Endothelial cell of umbilical vein (primary cell): Measurements from ENCODE around the gene EMX1. TPM values are rescaled to one million over a fixed set of nuclear protein-coding genes. Genes with fewer than 3 reads are reported as not detected.

Source experiments
- BruUV-seq: library from RNA; stranded (reverse); fragments of 400-500 nt; replicated peaks from 2 replicates; lab custom pipeline; 2021; lab: Mats Ljungman, UMichigan
- CTCF ChIA-PET: fragments of 300-600, 350-600 bp; sonication (Branson Sonifier 250); formaldehyde crosslinking; loops from one replicate; lab custom pipeline; 2021; ENCODE audit warnings: antibody characterized with exemption, inconsistent platforms; lab: Charles Lee
- POLR2A ChIA-PET: fragments of 300-600, 350-600 bp; sonication (Branson Sonifier 250); formaldehyde crosslinking; loops from one replicate; lab custom pipeline; 2021; ENCODE audit warnings: antibody characterized with exemption, inconsistent platforms; lab: Charles Lee
- DNase-seq: peaks from one replicate; pipeline ENCODE4 v3.0.0-alpha.2; 2011; ENCODE audit warnings: low read depth, low spot score
- FAIRE-seq: peaks from 2 replicates; lab custom pipeline; 2011; peaks lifted over from hg19 to GRCh38; lab: Jason Lieb, UNC
- H2AFZ ChIP-seq: 2 replicates; pipeline ENCODE4 v1.6.0; 2012; ENCODE audit warnings: low read depth, low read length, control low read depth, inconsistent platforms
- H3K27ac ChIP-seq: 2 replicates; pipeline ENCODE4 v1.5.1; 2011; ENCODE audit warnings: low read depth, mild to moderate bottlenecking, control low read depth, low read length, moderate library complexity; ENCODE audit not compliant: insufficient read depth
- H3K27me3 ChIP-seq, 2 experiments: 2 replicates each; pipeline versions ENCODE4 v1.6.0 to v1.6.1; 2011; ENCODE audit warnings: low read length in 2 of 2, mixed read lengths in 1 of 2; ENCODE audit not compliant: control insufficient read depth in 2 of 2, insufficient read depth in 2 of 2
- H3K36me3 ChIP-seq, 2 experiments: 2 replicates in 1 of 2; 3 replicates in 1 of 2; pipeline ENCODE4 v1.5.1; 2011; ENCODE audit warnings: low read length in 2 of 2, mild to moderate bottlenecking in 1 of 2, moderate library complexity in 1 of 2; ENCODE audit not compliant: control insufficient read depth in 2 of 2, insufficient read depth in 2 of 2; ENCODE audit errors: extremely low read depth in 1 of 2
- H3K4me1 ChIP-seq: 3 replicates; pipeline ENCODE4 v1.5.1; 2011; ENCODE audit warnings: mild to moderate bottlenecking, low read length; ENCODE audit not compliant: control insufficient read depth, insufficient read depth; ENCODE audit errors: extremely low read depth
- H3K4me2 ChIP-seq: 2 replicates; pipeline ENCODE4 v1.6.1; 2011; ENCODE audit warnings: low read length, control low read depth, mixed read lengths; ENCODE audit not compliant: insufficient read depth
- H3K4me3 ChIP-seq, 3 experiments: fragments of 200-600 bp in 1 of 3; sonication (generic), shearing (Covaris generic) in 1 of 3; replicated peaks in 1 of 3; 2 replicates each; pipeline ENCODE4 v1.5.1; 2011 to 2016; ENCODE audit warnings: control low read depth in 3 of 3, low read length in 3 of 3, mild to moderate bottlenecking in 2 of 3, inconsistent platforms in 1 of 3, low read depth in 1 of 3, moderate library complexity in 1 of 3; ENCODE audit not compliant: insufficient read depth in 1 of 3
- H3K79me2 ChIP-seq: 2 replicates; pipeline ENCODE4 v1.6.0; 2012; ENCODE audit warnings: low read length, inconsistent platforms; ENCODE audit not compliant: control insufficient read depth, insufficient read depth
- H3K9ac ChIP-seq: replicated peaks from 2 replicates; pipeline ENCODE3; 2011; ENCODE audit warnings: low read length, control low read depth; ENCODE audit not compliant: insufficient read depth; ENCODE audit errors: extremely low read depth
- H3K9me1 ChIP-seq: replicated peaks from 3 replicates; pipeline ENCODE4 v1.6.0; 2011; ENCODE audit warnings: mild to moderate bottlenecking, low read length; ENCODE audit not compliant: control insufficient read depth, insufficient read depth; ENCODE audit errors: extremely low read depth
- H3K9me3 ChIP-seq: replicated peaks from 2 replicates; pipeline ENCODE4 v1.5.1; 2012; ENCODE audit warnings: low read length, inconsistent platforms; ENCODE audit not compliant: control insufficient read depth, insufficient read depth
- H4K20me1 ChIP-seq: replicated peaks from 2 replicates; pipeline ENCODE3; 2011; ENCODE audit warnings: mild to moderate bottlenecking, low read length; ENCODE audit not compliant: control insufficient read depth, insufficient read depth; ENCODE audit errors: extremely low read depth
- CTCF ChIP-seq, 2 donors: IDR thresholded peaks; 1 replicate in 1 of 2; 2 replicates in 1 of 2; pipeline ENCODE4 v1.5.1; 2011; ENCODE audit warnings: low read length in 2 of 2, mild to moderate bottlenecking in 2 of 2, moderate library complexity in 2 of 2, control low read depth in 1 of 2, inconsistent platforms in 1 of 2, low read depth in 1 of 2; ENCODE audit not compliant: insufficient read depth in 1 of 2; ENCODE audit errors: extremely low read depth in 1 of 2
- EZH2 ChIP-seq: IDR thresholded peaks from 2 replicates; pipeline ENCODE4 v1.6.1; 2012; ENCODE audit warnings: borderline replicate concordance, low read depth, mild to moderate bottlenecking, moderate library complexity, low read length, inconsistent platforms; ENCODE audit not compliant: severe bottlenecking
- FOS ChIP-seq: IDR thresholded peaks from 2 replicates; pipeline ENCODE4 v1.6.1; 2011; ENCODE audit warnings: mild to moderate bottlenecking, low read length, moderate library complexity, borderline replicate concordance; ENCODE audit not compliant: insufficient read depth
- JUN ChIP-seq: IDR thresholded peaks from 2 replicates; pipeline ENCODE4 v1.6.1; 2011; ENCODE audit warnings: borderline replicate concordance, low read depth; ENCODE audit not compliant: insufficient read length, insufficient read depth
- MYC ChIP-seq: IDR thresholded peaks from one replicate; pipeline ENCODE4 v1.6.1; 2011; ENCODE audit warnings: mild to moderate bottlenecking, low read depth, low read length
- POLR2A ChIP-seq: IDR thresholded peaks from 2 replicates; pipeline ENCODE4 v1.6.1; 2012; ENCODE audit warnings: low read depth, mild to moderate bottlenecking, control low read depth, low read length
- dilution Hi-C: fragments of 300-500 bp; cut with MboI; formaldehyde crosslinking; loops from one replicate; pipeline ENCODE4 v1.15.0; 2019; ENCODE audit warnings: low sequenced_read_pairs; ENCODE audit not compliant: extremely low pct_ligation_motif_present
- intact Hi-C: fragments of 100-400 bp; cut with micrococcal nuclease; formaldehyde crosslinking; loops from one replicate; pipeline ENCODE4 v1.10.0; 2022
- polyA plus RNA-seq, 4 experiments: library from polyadenylated mRNA; depleted of rRNA in 3 of 4; stranded (reverse) in 3 of 4; unstranded in 1 of 4; fragments of >200 nt; gene quantifications; 2 replicates each; pipeline versions ENCODE4 v1.2.1 to v1.2.3, GENCODE V29; 2011 to 2012; ENCODE audit warnings: missing spikeins in 1 of 4
- total RNA-seq: library from RNA; stranded (reverse); gene quantifications from 2 replicates; pipeline ENCODE4 v1.2.3, GENCODE V29; 2021

EMX1 gene
- total and polyA plus RNA-seq, 2 donors (not counting 3 experiments of a cell fraction or from before 2014, with no cell fraction given), result not detected

DNA sequence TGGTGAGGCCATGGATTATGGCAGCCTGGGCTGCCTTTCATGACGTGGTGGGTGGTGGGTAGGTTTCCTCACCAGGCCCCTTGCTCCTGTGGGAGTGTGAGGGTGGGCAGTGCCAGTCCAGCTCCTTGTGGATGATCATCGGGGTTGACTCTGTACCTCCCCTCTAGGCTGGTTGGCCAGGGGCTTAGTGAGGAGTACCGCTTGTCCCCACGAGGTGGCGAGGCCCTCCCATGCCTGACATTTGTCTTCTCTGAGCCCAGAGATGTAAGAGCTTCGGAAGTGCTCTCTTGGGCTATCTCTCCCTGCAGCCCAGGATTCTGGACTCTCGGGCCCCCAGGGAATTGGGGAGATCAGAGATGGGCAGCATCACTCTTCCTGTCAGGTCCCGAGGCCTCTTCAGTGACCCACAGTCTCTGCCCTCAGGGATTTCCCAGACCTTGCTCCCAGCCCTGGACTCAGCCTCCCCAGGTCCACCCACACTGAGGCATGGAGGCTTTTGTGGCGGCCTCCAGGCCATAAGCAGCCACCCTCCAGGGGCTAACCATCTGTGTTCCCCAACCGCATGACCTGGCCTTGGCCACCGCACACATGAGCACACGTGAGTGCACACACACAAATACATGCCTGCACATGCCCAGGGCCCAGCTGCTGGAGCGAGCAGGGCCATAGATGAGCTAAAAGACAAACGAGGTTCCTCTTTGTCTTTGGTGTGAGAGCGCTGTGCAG lies 23.6 kb upstream of the EMX1 start:
- FAIRE-seq (peak; percentile 63), DNase-seq (peak; percentile 72)
- ChIA-PET CTCF (interaction anchor here (0.6 to 10.7 kb wide), 63 partner anchors 9 to 397 kb away, joined by 3 to 261 read pairs (median 6); partner anchors contain the start of genes EMX1, SFXN5 and SMYD5), POLR2A (interaction anchor here (0.6 to 1.3 kb wide), 2 partner anchors 283 to 284 kb away, joined by 4 to 5 read pairs; no protein-coding TSS in a partner anchor)
- no peaks in the 10 kb centered on the region for H3K9me3 ChIP-seq
- H3K4me3 ChIP-seq, result no peak overlapping the region
- H4K20me1 ChIP-seq, result no peaks in the 10 kb centered on the region
- H3K9me1 ChIP-seq, result no peaks in the 10 kb centered on the region
- H3K9ac ChIP-seq, result no peak overlapping the region
- no peak for TF ChIP-seq JUN
- peak; percentile 22 for TF ChIP-seq EZH2
- peak; percentile 62 to 88 for TF ChIP-seq CTCF (IDR thresholded peaks at IDR 0.05; ENCODE audit: extremely low read depth in 1 of 2, insufficient read depth in 1 of 2, low read depth in 1 of 2, low read length in 2 of 2)
- no peak for TF ChIP-seq POLR2A
- no peak for TF ChIP-seq MYC
- TF ChIP-seq FOS, result no peak
- no TSS peak for BruUV-seq
- dilution Hi-C loops, result no loop called here
- no peak overlapping the region for H2AFZ ChIP-seq
- peaks cover 2 to 3% of the 10 kb centered on the region in 2 experiments for H3K27me3 ChIP-seq
- no peak overlapping the region for H3K4me2 ChIP-seq
- peaks cover 14% of the 10 kb centered on the region for H3K4me1 ChIP-seq
- H3K79me2 ChIP-seq, result no peaks in the 10 kb centered on the region
- peaks cover 0 to 9% of the 10 kb centered on the region in 2 experiments for H3K36me3 ChIP-seq
- H3K27ac ChIP-seq, result no peak overlapping the region
- intact Hi-C loops, result loop anchor here (1.0 kb wide), 1 partner anchor 42 kb away; no protein-coding TSS in a partner anchor
